ENCODE measurements around the gene TMOD3. TPM values are rescaled to one million over a fixed set of nuclear protein-coding genes. Genes with fewer than 3 reads are reported as not detected.
A peak's percentile ranks its signal among the peaks of the same experiment; 100 is the strongest.
"Not testable (repeated sequence)": the region's sequence is repeated elsewhere in the genome, so short reads cannot be mapped to it uniquely, and the experiment has no call there.

Gene TMOD3
- total RNA-seq, 6 experiments from 2014 or later: 56.4 to 68.8 (median 59.9) TPM

- peaks cover 60% of the 10 kb centered on the region for H3K4me1 Mint-ChIP-seq (ENCODE audit: low read depth)
- no peaks in the 10 kb centered on the region for H3K9me3 Mint-ChIP-seq
- peak overlapping the region; percentile 84 for H3K27ac Mint-ChIP-seq
- TF ChIP-seq CTCF (IDR thresholded peaks at IDR 0.05): no peak
- no peaks in the 10 kb centered on the region for H3K27me3 Mint-ChIP-seq (ENCODE audit: insufficient read depth)
- peak; percentile 78 for DNase-seq
- peaks cover 7% of the 10 kb centered on the region for H3K36me3 Mint-ChIP-seq (ENCODE audit: low read depth)
- peak overlapping the region; percentile 60; the same call in 1 of the 2 replicates for H3K4me3 Mint-ChIP-seq
Observed at GRCh38 chr15:51884517-51885236, 55.2 kb downstream of the TMOD3 start.

DNA sequence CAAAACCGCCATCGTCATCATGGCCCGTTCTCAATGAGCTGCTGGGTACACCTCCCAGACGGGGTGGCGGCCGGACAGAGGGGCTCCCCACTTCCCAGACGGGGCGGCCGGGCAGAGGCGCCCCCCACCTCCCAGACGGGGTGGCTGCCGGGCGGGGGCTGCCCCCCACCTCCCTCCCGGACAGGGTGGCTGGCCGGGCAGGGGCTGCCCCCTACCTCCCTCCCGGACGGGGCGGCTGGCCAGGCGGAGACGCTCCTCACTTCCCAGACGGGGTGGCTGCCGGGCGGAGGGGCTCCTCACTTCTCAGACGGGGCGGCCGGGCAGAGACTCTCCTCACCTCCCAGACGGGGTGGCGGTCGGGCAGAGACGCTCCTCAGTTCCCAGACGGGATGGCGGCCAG, 56.3 kb downstream of the TMOD3 start:
- H3K36me3 Mint-ChIP-seq (ENCODE audit: low read depth); H3K27me3 Mint-ChIP-seq (ENCODE audit: insufficient read depth); H3K27ac Mint-ChIP-seq; DNase-seq; H3K4me3 Mint-ChIP-seq; H3K9me3 Mint-ChIP-seq: not testable (repeated sequence)
- H3K4me1 Mint-ChIP-seq (ENCODE audit: low read depth): peaks cover 49% of the 10 kb centered on the region

GRCh38 chr15:51887887-51888592, 58.6 kb downstream of the TMOD3 start:
- Mint-ChIP-seq H3K36me3 (ENCODE audit: low read depth) (peaks cover 20% of the 10 kb centered on the region), H3K27me3 (ENCODE audit: insufficient read depth) (no peaks in the 10 kb centered on the region), H3K4me3 (no peak overlapping the region), H3K4me1 (ENCODE audit: low read depth) (peaks cover 40% of the 10 kb centered on the region), H3K9me3 (no peaks in the 10 kb centered on the region), H3K27ac (no peak overlapping the region)
- no peak for TF ChIP-seq CTCF (IDR thresholded peaks at IDR 0.05)
- DNase-seq: no peak

DNA sequence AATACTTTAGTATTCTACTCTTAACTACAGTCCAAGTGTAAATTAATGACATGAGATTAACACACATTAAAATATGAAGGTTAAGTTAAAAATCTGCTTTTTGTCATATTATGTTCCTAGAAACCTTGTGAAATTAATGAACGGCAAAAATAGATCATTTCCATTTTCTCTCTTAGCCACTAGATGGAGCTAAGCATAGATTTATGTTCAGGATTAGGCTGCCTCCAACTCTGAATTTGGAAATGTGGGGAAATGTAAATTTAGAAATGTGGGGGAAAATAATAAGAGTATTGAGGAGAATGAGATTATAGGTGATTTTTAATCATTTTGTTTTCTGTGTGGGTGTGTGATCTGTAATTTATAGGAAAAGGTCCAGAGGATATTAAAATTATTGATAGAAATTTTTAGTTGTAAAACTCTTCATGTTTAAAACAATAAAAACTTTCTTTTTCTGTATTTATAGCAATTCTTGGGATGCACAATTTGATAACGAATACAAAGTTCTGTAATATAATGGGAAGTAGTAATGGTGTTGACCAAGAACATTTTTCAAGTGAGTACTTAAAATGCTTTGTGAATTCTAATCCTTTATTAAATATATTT, 59.2 kb downstream of the TMOD3 start:
- H3K9me3 Mint-ChIP-seq: no peaks in the 10 kb centered on the region
- H3K4me1 Mint-ChIP-seq (ENCODE audit: low read depth): peaks cover 33% of the 10 kb centered on the region
- TF ChIP-seq CTCF (IDR thresholded peaks at IDR 0.05): peak; percentile 90
- H3K27ac Mint-ChIP-seq: no peak overlapping the region
- H3K27me3 Mint-ChIP-seq (ENCODE audit: insufficient read depth): no peaks in the 10 kb centered on the region
- no peak overlapping the region for H3K4me3 Mint-ChIP-seq
- H3K36me3 Mint-ChIP-seq (ENCODE audit: low read depth): peaks cover 26% of the 10 kb centered on the region
- DNase-seq: no peak

DNA sequence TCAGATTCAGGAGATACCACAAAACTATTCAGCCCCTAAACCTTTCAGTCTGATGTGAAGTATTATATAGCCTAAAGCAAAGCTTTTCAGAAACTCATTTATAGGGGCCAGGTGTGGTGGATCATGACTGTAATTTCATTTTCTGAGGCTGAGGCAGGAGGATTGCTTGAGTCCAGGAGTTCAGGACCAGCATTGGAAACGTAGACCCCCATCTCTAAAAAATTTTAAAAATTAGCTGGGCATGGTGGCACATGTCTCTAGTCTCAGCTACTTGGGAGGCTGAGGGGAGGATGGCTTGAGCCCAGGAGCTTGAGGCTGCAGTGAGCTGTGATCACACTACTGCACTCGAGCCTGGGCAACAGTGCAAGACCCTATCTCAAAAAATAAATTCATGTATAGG, 60.0 kb downstream of the TMOD3 start:
- TF ChIP-seq CTCF (IDR thresholded peaks at IDR 0.05): no peak
- peaks cover 30% of the 10 kb centered on the region for H3K4me1 Mint-ChIP-seq (ENCODE audit: low read depth)
- H3K27ac Mint-ChIP-seq: no peak overlapping the region
- peaks cover 34% of the 10 kb centered on the region for H3K36me3 Mint-ChIP-seq (ENCODE audit: low read depth)
- no peaks in the 10 kb centered on the region for H3K9me3 Mint-ChIP-seq
- H3K27me3 Mint-ChIP-seq (ENCODE audit: insufficient read depth): no peaks in the 10 kb centered on the region
- no peak for DNase-seq
- no peak overlapping the region for H3K4me3 Mint-ChIP-seq

DNA sequence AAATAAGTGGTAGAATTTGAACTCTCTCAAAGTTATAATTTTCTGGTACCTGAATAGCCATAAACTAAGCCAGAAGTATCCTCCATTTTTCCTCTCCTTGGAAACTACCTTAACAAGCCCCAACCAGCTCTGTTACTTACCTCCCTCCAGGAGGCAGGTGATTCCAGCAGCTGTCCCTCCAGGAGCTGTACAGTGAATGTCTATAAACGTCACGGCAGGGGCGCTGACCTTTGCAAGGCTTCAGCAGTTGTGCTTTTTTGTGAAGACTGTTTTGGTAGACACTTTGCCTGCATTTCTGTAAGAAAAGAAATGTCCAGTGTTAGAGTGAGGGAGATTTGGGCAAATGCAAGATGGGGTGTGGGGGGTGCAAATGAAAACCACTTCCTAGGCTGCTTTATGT, 75.0 kb downstream of the TMOD3 start:
- H3K4me3 Mint-ChIP-seq: no peak overlapping the region; the same call in 1 of the 2 replicates
- H3K36me3 Mint-ChIP-seq (ENCODE audit: low read depth): peaks cover 45% of the 10 kb centered on the region
- peaks cover 49% of the 10 kb centered on the region for H3K4me1 Mint-ChIP-seq (ENCODE audit: low read depth)

More for the DNA sequence above, 75.0 kb downstream of the TMOD3 start:
- peak overlapping the region; percentile 63 for H3K27ac Mint-ChIP-seq
- TF ChIP-seq CTCF (IDR thresholded peaks at IDR 0.05): no peak
- H3K27me3 Mint-ChIP-seq (ENCODE audit: insufficient read depth): peaks cover 3% of the 10 kb centered on the region; the same call in 1 of the 2 replicates
- no peaks in the 10 kb centered on the region for H3K9me3 Mint-ChIP-seq
- DNase-seq: no peak
